ENCODE results near the gene PHACTR1. TPM values are rescaled to one million over a fixed set of nuclear protein-coding genes. Genes with fewer than 3 reads are reported as not detected.

PHACTR1 gene
- total and polyA plus RNA-seq, 2 of the 4 experiments (the other 2 are of a cell fraction), result not detected

- POLR2A ChIA-PET (ENCODE audit: unreplicated experiment), result interaction anchor here (0.5 to 1.2 kb wide), 3 partner anchors 25 to 287 kb away, joined by 3 to 5 read pairs (median 4); partner anchors contain the start of genes NOL7 and SIRT5
- in situ Hi-C loops (cut with MboI; ENCODE audit: low sequenced_read_pairs), result no loop called here
- H3K9me1 ChIP-seq (ENCODE audit: insufficient read depth, low read length), result no peaks in the 10 kb centered on the region
Measured at GRCh38 chr6:13328076-13328874, 611.7 kb downstream of the PHACTR1 start, which contains the start of gene TBC1D7. TSS of gene TBC1D7 (minus strand) at chr6:13328537. CDS start at chr6:13326898, 1,639 bp downstream.

More at GRCh38 chr6:13328076-13328874, 611.7 kb downstream of the PHACTR1 start, which contains the start of gene TBC1D7:
- peak within 1 kb of the TSS; percentile 82 for H3K27ac ChIP-seq (ENCODE audit: insufficient read depth, low read length)
- H4K5ac ChIP-seq (ENCODE audit: low read depth, low read length), result peak within 1 kb of the TSS; percentile 96
- peak within 1 kb of the TSS; percentile 76 for H2AK9ac ChIP-seq (replicated peaks; ENCODE audit: low read depth, low read length, poor library complexity)
- H3K23ac ChIP-seq (ENCODE audit: low read depth, low read length), result peak within 1 kb of the TSS; percentile 94
- dilution Hi-C loops (cut with HindIII; ENCODE audit: low sequenced_read_pairs, unreplicated experiment), result no loop called here
- H3K4me2 ChIP-seq (ENCODE audit: low read depth, low read length), result peak within 1 kb of the TSS; percentile 92
- H3K56ac ChIP-seq (ENCODE audit: extremely low read depth, insufficient read depth, low read length), result peak within 1 kb of the TSS; percentile 81
- peak within 1 kb of the TSS; percentile 92 for H3K4ac ChIP-seq (ENCODE audit: low read depth, low read length)
- peak within 1 kb of the TSS; percentile 90 for H4K91ac ChIP-seq (ENCODE audit: insufficient read depth, low read depth, low read length)
- no peak for TF ChIP-seq MAFK (IDR thresholded peaks at IDR 0.05; ENCODE audit: low read depth, low read length)
- TF ChIP-seq USF2 (IDR thresholded peaks at IDR 0.05; ENCODE audit: low read depth, low read length), result 0 out of 2 replicates have a peak, but pooled peaks have one; percentile 5
- 0 out of 2 replicates have a peak, but pooled peaks have one; percentile 43 for TF ChIP-seq MXI1 (IDR thresholded peaks at IDR 0.05; ENCODE audit: borderline replicate concordance, low read depth, low read length)
- no peak for TF ChIP-seq BHLHE40 (IDR thresholded peaks at IDR 0.05; ENCODE audit: low read depth, low read length)
- peak; percentile 73 for TF ChIP-seq POLR2A (IDR thresholded peaks at IDR 0.05; ENCODE audit: low read depth, low read length)
- 0 out of 2 replicates have a peak, but pooled peaks have one; percentile 12 for TF ChIP-seq MAZ (IDR thresholded peaks at IDR 0.05; ENCODE audit: borderline replicate concordance, low read depth, low read length)
- TF ChIP-seq CTCF (conservative IDR thresholded peaks at IDR 0.05; ENCODE audit: low read depth, low read length), result no peak; the same call in 1 of the 2 replicates
- no peak for TF ChIP-seq ELK1 (IDR thresholded peaks at IDR 0.05; ENCODE audit: borderline replicate concordance, low read depth, low read length)
- H3K79me1 ChIP-seq (ENCODE audit: low read depth in 1 of 2, low read length in 2 of 2), result peaks cover 4 to 15% of the 10 kb centered on the region in 2 experiments
- intact Hi-C loops (cut with micrococcal nuclease), result loop anchor here (1.0 kb wide), 2 partner anchors 25 to 133 kb away; no protein-coding TSS in a partner anchor
- peak within 1 kb of the TSS; percentile 96 for H3K14ac ChIP-seq (replicated peaks; ENCODE audit: low read depth, low read length)
- peak within 1 kb of the TSS; percentile 18; the same call in 1 of the 2 replicates for H3K18ac ChIP-seq (ENCODE audit: low read depth, low read length)
- H2BK120ac ChIP-seq (ENCODE audit: low read depth, low read length), result peak within 1 kb of the TSS; percentile 72
- H3K4me3 ChIP-seq (ENCODE audit: insufficient read depth, low read depth, low read length), result peak within 1 kb of the TSS; percentile 87
- DNase-seq (peak; percentile 88), ATAC-seq (ENCODE audit: low read depth) (peak; percentile 97)
- peak within 1 kb of the TSS; percentile 97 to 98 for H4K8ac ChIP-seq (ENCODE audit: low read depth in 2 of 2, low read length in 2 of 2)
- no peak within 1 kb of the TSS for H2BK20ac ChIP-seq (ENCODE audit: low read depth, low read length)
- H3K4me1 ChIP-seq (ENCODE audit: control insufficient read depth, insufficient read depth, low read length), result no peaks in the 10 kb centered on the region; the same call in none of the 2 replicates
- no peaks in the 10 kb centered on the region for H4K20me1 ChIP-seq (ENCODE audit: insufficient read depth, low read length)
- CTCF ChIA-PET, result interaction anchor here (0.6 to 1.6 kb wide), 5 partner anchors 14 to 417 kb away, joined by 3 to 7 read pairs (median 3); no protein-coding TSS in a partner anchor
- peaks cover 4% of the 10 kb centered on the region for H3K36me3 ChIP-seq (ENCODE audit: control insufficient read depth, insufficient read depth, low read length)
- 0% methylated on average over 13 of the region's 63 CpGs; no CpG with 5 or more reads in 1 of the 2 experiments for WGBS, 2 experiments (ENCODE audit: extremely low coverage in 2 of 2, insufficient read length in 1 of 2)
- peak within 1 kb of the TSS; percentile 48 for H2AK5ac ChIP-seq (ENCODE audit: low read depth, low read length)
- H2BK5ac ChIP-seq (ENCODE audit: low read depth, low read length, poor library complexity, severe bottlenecking), result peak within 1 kb of the TSS; percentile 78
- H2BK15ac ChIP-seq (ENCODE audit: low read depth, low read length), result peak within 1 kb of the TSS; percentile 80; the same call in 1 of the 3 replicates
- H3K27me3 ChIP-seq (ENCODE audit: control insufficient read depth, insufficient read depth, low read length), result no peaks in the 10 kb centered on the region
- H3K9me3 ChIP-seq (ENCODE audit: control insufficient read depth, insufficient read depth, low read length), result no peaks in the 10 kb centered on the region
- BruUV-seq (replicated peaks), result no TSS peak
- peak within 1 kb of the TSS; percentile 91 for H3K9ac ChIP-seq (ENCODE audit: low read depth, low read length)
- peak within 1 kb of the TSS; percentile 98 for H2AFZ ChIP-seq (replicated peaks; ENCODE audit: low read length, poor library complexity)
